GM19372 (cell line): Measurements from ENCODE around the gene DHRS1.

Experiments used
- ATAC-seq: cut with Tn5 transposase; IDR thresholded peaks from one replicate; pipeline ENCODE4 v1.9.1; 2021; ENCODE audit warnings: mild to moderate bottlenecking, low read depth, moderate library complexity; ENCODE audit not compliant: unreplicated experiment

The DHRS1 gene

GRCh38 chr14:24268225-24268624, 31.4 kb downstream of the DHRS1 start:
- no peak for ATAC-seq

GRCh38 chr14:24267516-24267915, 32.1 kb downstream of the DHRS1 start:
- no peak for ATAC-seq

- no peak for ATAC-seq
Observed at GRCh38 chr14:24266344-24267244, 33.0 kb downstream of the DHRS1 start.

- ATAC-seq = no peak
Observed at GRCh38 chr14:24264298-24264697, 35.3 kb downstream of the DHRS1 start.

- no peak for ATAC-seq
Observed at GRCh38 chr14:24263848-24264247, 35.7 kb downstream of the DHRS1 start.

- ATAC-seq = no peak
Observed at GRCh38 chr14:24262821-24263733, 36.5 kb downstream of the DHRS1 start, which contains the start of gene TGM1. Gene TGM1 (minus strand): TSS chr14:24263177. CDS start chr14:24262352, 825 bp downstream.

GRCh38 chr14:24261969-24262327, 37.6 kb downstream of the DHRS1 start:
- no peak for ATAC-seq

GRCh38 chr14:24261256-24261968, 38.2 kb downstream of the DHRS1 start:
- ATAC-seq = no peak

GRCh38 chr14:24260780-24261157, 38.8 kb downstream of the DHRS1 start:
- ATAC-seq = no peak

- no peak for ATAC-seq
Observed at GRCh38 chr14:24260026-24260779, 39.4 kb downstream of the DHRS1 start.

GRCh38 chr14:24259282-24260025, 40.1 kb downstream of the DHRS1 start:
- ATAC-seq = no peak

- ATAC-seq = no peak
Observed at GRCh38 chr14:24258548-24259265, 40.9 kb downstream of the DHRS1 start.

- no peak for ATAC-seq
Observed at GRCh38 chr14:24258119-24258518, 41.5 kb downstream of the DHRS1 start.

- no peak for ATAC-seq
Observed at GRCh38 chr14:24256960-24257359, 42.6 kb downstream of the DHRS1 start.

- no peak for ATAC-seq
Observed at GRCh38 chr14:24255931-24256711, 43.5 kb downstream of the DHRS1 start.

- no peak for ATAC-seq
Observed at GRCh38 chr14:24255438-24255837, 44.1 kb downstream of the DHRS1 start.

- ATAC-seq = no peak
Observed at GRCh38 chr14:24254630-24255392, 44.8 kb downstream of the DHRS1 start.
